Measurements from ENCODE around the gene NAIF1. TPM values are rescaled to one million over a fixed set of nuclear protein-coding genes. Genes with fewer than 3 reads are reported as not detected.
A peak's percentile ranks its signal among the peaks of the same experiment; 100 is the strongest.

The NAIF1 gene
- total RNA-seq, 1 donor from 2014 or later: 10.8 TPM

DNA sequence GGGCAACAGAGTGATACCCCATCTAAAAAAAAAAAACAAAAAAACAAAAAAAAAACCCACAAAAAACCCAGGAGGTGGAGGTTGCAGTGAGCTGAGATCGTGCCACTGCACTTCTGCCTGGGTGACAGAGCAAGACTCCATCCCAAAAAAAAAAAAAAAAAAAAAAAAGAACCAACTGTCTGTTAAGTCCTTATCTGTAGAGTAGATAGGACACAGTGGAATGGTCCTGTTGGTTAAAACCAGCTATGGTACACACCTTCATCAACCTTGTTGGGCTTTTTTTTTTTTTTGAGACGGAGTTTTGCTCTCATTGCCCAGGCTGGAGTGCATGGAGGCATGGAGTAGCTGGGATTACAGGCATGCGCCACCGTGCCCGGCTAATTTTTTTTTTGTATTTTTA lies 13.1 kb upstream of the NAIF1 start:
- DNase-seq (ENCODE audit: low spot score, unreplicated experiment): no peak
- no peak overlapping the region for H3K4me3 Mint-ChIP-seq (ENCODE audit: low read depth)

DNA sequence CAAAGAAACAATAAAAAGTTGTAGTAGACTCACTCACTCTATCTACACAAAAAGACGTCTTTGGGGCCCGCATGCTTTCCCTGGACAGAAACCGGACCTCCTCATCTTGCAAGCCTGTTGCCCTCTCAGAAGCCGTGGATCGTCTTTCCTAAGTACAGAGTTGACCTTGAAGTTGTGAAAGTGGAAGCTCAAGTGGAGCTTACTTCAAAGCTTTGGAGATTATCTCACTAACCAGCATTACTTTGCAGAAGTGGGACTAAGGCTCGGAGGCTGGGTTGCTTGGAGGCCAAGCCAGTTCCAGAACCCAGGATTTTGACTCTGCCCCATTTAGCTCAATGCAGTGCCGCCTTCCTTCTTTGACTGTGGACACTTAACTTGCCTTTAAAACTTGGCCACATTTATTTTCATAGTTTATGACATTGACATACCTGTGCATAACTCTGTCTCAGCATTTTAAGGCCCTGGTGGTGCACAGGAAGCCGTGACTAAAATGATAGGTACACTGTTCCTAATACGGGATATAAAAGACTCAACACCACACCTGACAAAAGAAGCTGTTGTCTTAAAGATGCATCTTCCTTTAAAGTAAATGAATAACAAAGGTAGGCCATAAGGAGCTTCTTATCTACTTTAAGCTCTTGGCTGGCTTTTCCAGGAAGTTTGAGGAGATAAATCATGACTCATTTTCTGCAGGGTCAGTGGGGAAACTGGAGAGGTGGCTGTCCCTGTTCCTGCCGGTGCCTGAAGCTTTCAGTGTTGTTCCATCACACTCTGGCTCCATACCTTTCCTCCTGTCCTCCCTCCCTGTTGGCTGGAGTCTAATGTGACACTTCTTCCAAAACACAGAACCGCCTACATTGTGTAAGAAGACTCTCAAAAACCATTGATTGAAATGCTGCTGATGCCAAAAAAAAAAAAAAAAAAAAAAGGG lies 11.6 kb upstream of the NAIF1 start:
- Mint-ChIP-seq H3K4me3 (ENCODE audit: low read depth) (no peak overlapping the region), H3K36me3 (ENCODE audit: insufficient read depth) (no peaks in the 10 kb centered on the region), H3K27me3 (no peaks in the 10 kb centered on the region), H3K4me1 (ENCODE audit: low read depth) (peaks cover 18% of the 10 kb centered on the region), H3K27ac (peak overlapping the region; percentile 34), H3K9me3 (ENCODE audit: low read depth) (no peaks in the 10 kb centered on the region)
- TF ChIP-seq, protein P1, sequence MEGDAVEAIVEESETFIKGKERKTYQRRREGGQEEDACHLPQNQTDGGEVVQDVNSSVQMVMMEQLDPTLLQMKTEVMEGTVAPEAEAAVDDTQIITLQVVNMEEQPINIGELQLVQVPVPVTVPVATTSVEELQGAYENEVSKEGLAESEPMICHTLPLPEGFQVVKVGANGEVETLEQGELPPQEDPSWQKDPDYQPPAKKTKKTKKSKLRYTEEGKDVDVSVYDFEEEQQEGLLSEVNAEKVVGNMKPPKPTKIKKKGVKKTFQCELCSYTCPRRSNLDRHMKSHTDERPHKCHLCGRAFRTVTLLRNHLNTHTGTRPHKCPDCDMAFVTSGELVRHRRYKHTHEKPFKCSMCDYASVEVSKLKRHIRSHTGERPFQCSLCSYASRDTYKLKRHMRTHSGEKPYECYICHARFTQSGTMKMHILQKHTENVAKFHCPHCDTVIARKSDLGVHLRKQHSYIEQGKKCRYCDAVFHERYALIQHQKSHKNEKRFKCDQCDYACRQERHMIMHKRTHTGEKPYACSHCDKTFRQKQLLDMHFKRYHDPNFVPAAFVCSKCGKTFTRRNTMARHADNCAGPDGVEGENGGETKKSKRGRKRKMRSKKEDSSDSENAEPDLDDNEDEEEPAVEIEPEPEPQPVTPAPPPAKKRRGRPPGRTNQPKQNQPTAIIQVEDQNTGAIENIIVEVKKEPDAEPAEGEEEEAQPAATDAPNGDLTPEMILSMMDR (IDR thresholded peaks at IDR 0.05; ENCODE audit: unreplicated experiment): no peak
- no peak for DNase-seq (ENCODE audit: low spot score, unreplicated experiment)

More for the DNA sequence above, 13.1 kb upstream of the NAIF1 start:
- TF ChIP-seq, protein P1 (IDR thresholded peaks at IDR 0.05; ENCODE audit: unreplicated experiment): no peak
- peaks cover 2% of the 10 kb centered on the region for H3K36me3 Mint-ChIP-seq (ENCODE audit: insufficient read depth)
- no peaks in the 10 kb centered on the region for H3K9me3 Mint-ChIP-seq (ENCODE audit: low read depth)
- H3K27ac Mint-ChIP-seq: no peak overlapping the region
- H3K4me1 Mint-ChIP-seq (ENCODE audit: low read depth): peaks cover 24% of the 10 kb centered on the region
- H3K27me3 Mint-ChIP-seq: no peaks in the 10 kb centered on the region

DNA sequence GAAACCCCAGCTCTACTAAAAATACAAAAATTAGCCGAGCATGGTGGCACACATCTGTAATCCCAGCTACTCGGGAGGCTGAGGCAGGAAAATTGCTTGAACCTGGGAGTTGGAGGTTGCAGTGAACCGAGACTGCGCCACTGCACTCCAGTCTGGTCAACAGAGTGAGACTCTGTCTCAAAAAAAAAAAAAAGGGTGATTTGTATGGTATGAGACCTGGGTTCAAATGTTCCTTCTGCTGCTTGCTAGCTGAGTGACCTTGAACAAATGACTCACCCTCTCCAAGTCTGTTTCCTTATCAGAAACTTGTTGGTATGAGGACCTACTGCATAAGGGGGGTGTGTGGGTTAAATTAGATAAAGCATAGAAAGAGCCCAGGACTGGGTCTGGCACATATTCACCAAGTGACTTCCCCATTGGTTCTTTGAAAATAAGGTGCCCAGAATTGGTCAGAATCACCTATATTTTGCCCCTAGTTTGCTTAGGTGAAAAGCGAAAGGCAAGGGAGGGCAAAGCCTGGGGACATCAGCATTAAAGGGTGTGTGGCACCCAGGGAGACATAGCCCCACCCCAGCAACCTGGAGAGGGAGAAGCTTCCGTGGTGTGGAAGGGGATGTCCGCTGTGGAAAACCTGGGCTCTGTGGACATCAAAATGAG lies 10.9 kb upstream of the NAIF1 start:
- no peaks in the 10 kb centered on the region for H3K36me3 Mint-ChIP-seq (ENCODE audit: insufficient read depth)
- H3K4me3 Mint-ChIP-seq (ENCODE audit: low read depth): no peak overlapping the region
- TF ChIP-seq, protein P1 (IDR thresholded peaks at IDR 0.05; ENCODE audit: unreplicated experiment): no peak
- no peak for DNase-seq (ENCODE audit: low spot score, unreplicated experiment)
- no peaks in the 10 kb centered on the region for H3K27me3 Mint-ChIP-seq
- no peak overlapping the region for H3K27ac Mint-ChIP-seq
- H3K9me3 Mint-ChIP-seq (ENCODE audit: low read depth): no peaks in the 10 kb centered on the region
- peaks cover 25% of the 10 kb centered on the region for H3K4me1 Mint-ChIP-seq (ENCODE audit: low read depth)

DNA sequence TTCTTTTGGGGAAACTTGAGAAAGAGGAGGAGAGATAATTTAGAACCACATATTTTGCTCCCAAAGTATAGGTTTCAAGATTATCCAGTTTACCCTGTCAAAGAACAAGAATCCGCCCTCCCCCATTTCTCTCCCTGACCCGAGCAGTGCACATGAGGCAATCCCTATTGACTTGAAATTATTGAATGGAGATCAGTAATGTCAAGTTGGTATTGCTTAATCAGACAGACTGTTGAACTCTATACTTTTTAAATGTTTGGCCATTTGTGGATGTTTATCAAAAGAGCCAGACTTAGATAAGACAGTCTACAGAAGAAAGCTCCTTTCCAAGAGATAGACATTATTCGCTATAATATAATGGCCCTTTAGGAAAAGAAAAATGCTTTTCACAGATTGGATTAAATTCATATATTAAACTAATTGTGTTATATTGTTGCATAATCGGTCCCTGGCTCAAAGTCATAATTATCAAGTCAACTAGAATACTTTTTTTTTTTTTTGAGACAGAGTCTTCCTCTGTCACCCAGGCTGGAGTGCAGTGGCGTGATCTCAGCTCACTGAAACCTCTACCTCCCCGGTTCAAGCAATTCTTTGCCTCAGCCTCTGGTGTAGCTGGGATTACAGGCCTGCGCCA lies 6.2 kb upstream of the NAIF1 start:
- H3K9me3 Mint-ChIP-seq (ENCODE audit: low read depth): no peaks in the 10 kb centered on the region
- H3K4me3 Mint-ChIP-seq (ENCODE audit: low read depth): no peak overlapping the region
- no peak overlapping the region for H3K27ac Mint-ChIP-seq
- TF ChIP-seq, protein P1 (IDR thresholded peaks at IDR 0.05; ENCODE audit: unreplicated experiment): no peak
- H3K27me3 Mint-ChIP-seq: peaks cover 2% of the 10 kb centered on the region
- H3K4me1 Mint-ChIP-seq (ENCODE audit: low read depth): peaks cover 29% of the 10 kb centered on the region
- no peak for DNase-seq (ENCODE audit: low spot score, unreplicated experiment)
- no peaks in the 10 kb centered on the region for H3K36me3 Mint-ChIP-seq (ENCODE audit: insufficient read depth)
